DOHH2 (cell line): ENCODE measurements around the gene PWP1.
"Not testable (repeated sequence)": the region's sequence is repeated elsewhere in the genome, so short reads cannot be mapped to it uniquely, and the experiment has no call there.

Experiments
- H3F3A ChIP-seq: fragments of 200-600 bp; sonication (generic), shearing (Covaris generic); 2 replicates; pipeline ENCODE4 v1.6.0; 2016; ENCODE audit warnings: antibody characterized with exemption, mild to moderate bottlenecking; ENCODE audit not compliant: control insufficient read depth, insufficient read depth
- H3K27ac ChIP-seq: fragments of 200-600 bp; sonication (generic); 2 replicates; pipeline ENCODE4 v1.5.1; 2014; ENCODE audit warnings: low read depth, mild to moderate bottlenecking, low read length, moderate library complexity
- H3K27me3 ChIP-seq: fragments of 200-600 bp; sonication (generic); 2 replicates; pipeline ENCODE4 v1.6.1; 2014; ENCODE audit warnings: mild to moderate bottlenecking, low read length, mixed read lengths; ENCODE audit not compliant: control insufficient read depth
- H3K36me3 ChIP-seq: fragments of 200-600 bp; sonication (generic); 2 replicates; pipeline ENCODE4 v1.6.1; 2014; ENCODE audit warnings: mild to moderate bottlenecking, low read length, moderate library complexity, mixed read lengths; ENCODE audit not compliant: control insufficient read depth
- H3K4me1 ChIP-seq: fragments of 200-600 bp; sonication (generic); 2 replicates; pipeline ENCODE4 v1.6.1; 2014; ENCODE audit warnings: mild to moderate bottlenecking, low read length, mixed read lengths; ENCODE audit not compliant: control insufficient read depth
- H3K4me2 ChIP-seq: fragments of 200-600 bp; sonication (generic); 2 replicates; pipeline ENCODE4 v1.6.0; 2014; ENCODE audit warnings: mild to moderate bottlenecking, low read length, moderate library complexity
- H3K4me3 ChIP-seq: fragments of 200-600 bp; sonication (generic); 2 replicates; pipeline ENCODE4 v1.5.1; 2014; ENCODE audit warnings: mild to moderate bottlenecking, low read length, mixed read lengths
- H3K79me2 ChIP-seq: fragments of 200-600 bp; sonication (generic); 2 replicates; pipeline ENCODE4 v1.6.1; 2014; ENCODE audit warnings: mild to moderate bottlenecking, low read length, mixed read lengths; ENCODE audit not compliant: control insufficient read depth
- H3K9me2 ChIP-seq: fragments of 200-600 bp; sonication (generic); replicated peaks from 2 replicates; pipeline ENCODE4 v1.6.1; 2014; ENCODE audit warnings: mild to moderate bottlenecking, low read length, mixed read lengths; ENCODE audit not compliant: control insufficient read depth
- H3K9me3 ChIP-seq: fragments of 200-600 bp; sonication (generic); 2 replicates; pipeline ENCODE4 v1.6.1; 2014; ENCODE audit warnings: antibody characterized with exemption, low read length, mixed read lengths; ENCODE audit not compliant: control insufficient read depth, insufficient read depth
- H4K20me1 ChIP-seq: fragments of 200-600 bp; sonication (generic); 2 replicates; pipeline ENCODE4 v1.6.0; 2014; ENCODE audit warnings: low read depth, mild to moderate bottlenecking, antibody characterized with exemption, low read length, moderate library complexity; ENCODE audit not compliant: control insufficient read depth, insufficient read depth
- CTCF ChIP-seq: fragments of 200-600 bp; sonication (generic); IDR thresholded peaks from one replicate; pipeline ENCODE4 v1.5.1; 2014; ENCODE audit warnings: antibody characterized with exemption, mild to moderate bottlenecking, low read depth, low read length; ENCODE audit not compliant: poor library complexity, severe bottlenecking
- EZH2phosphoT487 ChIP-seq: fragments of 200-600 bp; sonication (generic); IDR thresholded peaks from 2 replicates; pipeline ENCODE4 v1.6.1; 2017; ENCODE audit warnings: borderline replicate concordance, mild to moderate bottlenecking, antibody characterized with exemption, low read length, moderate library complexity, mixed read lengths

Gene PWP1

GRCh38 chr12:107681836-107682820, 3.5 kb upstream of the PWP1 start:
- H3K4me2 ChIP-seq: no peak overlapping the region
- no peaks in the 10 kb centered on the region for H3F3A ChIP-seq
- H3K36me3 ChIP-seq: peaks cover 8% of the 10 kb centered on the region; the same call in 1 of the 2 replicates
- H3K9me3 ChIP-seq: no peaks in the 10 kb centered on the region
- no peaks in the 10 kb centered on the region for H4K20me1 ChIP-seq
- TF ChIP-seq EZH2phosphoT487: no peak
- no peak for TF ChIP-seq CTCF
- H3K79me2 ChIP-seq: peaks cover 23% of the 10 kb centered on the region
- no peaks in the 10 kb centered on the region for H3K9me2 ChIP-seq
- no peak overlapping the region for H3K4me3 ChIP-seq
- H3K27ac ChIP-seq: no peak overlapping the region
- peaks cover 19% of the 10 kb centered on the region for H3K4me1 ChIP-seq
- peaks cover 18% of the 10 kb centered on the region for H3K27me3 ChIP-seq

- Histone ChIP-seq H3K9me3 (no peaks in the 10 kb centered on the region), H3K79me2 (peaks cover 34% of the 10 kb centered on the region), H3K4me2 (peak overlapping the region; percentile 86), H3K27me3 (peaks cover 7% of the 10 kb centered on the region), H3F3A (no peaks in the 10 kb centered on the region), H3K36me3 (peaks cover 21% of the 10 kb centered on the region), H3K4me3 (peak overlapping the region; percentile 98), H4K20me1 (no peaks in the 10 kb centered on the region), H3K4me1 (peaks cover 22% of the 10 kb centered on the region), H3K27ac (no peak overlapping the region), H3K9me2 (no peaks in the 10 kb centered on the region)
- TF ChIP-seq EZH2phosphoT487: no peak
- no peak for TF ChIP-seq CTCF
These were observed 1.4 kb upstream of the PWP1 start for GRCh38 chr12:107684029-107684795.

- H3K9me3 ChIP-seq: no peaks in the 10 kb centered on the region
- peaks cover 22% of the 10 kb centered on the region for H3K4me1 ChIP-seq
- peaks cover 34% of the 10 kb centered on the region for H3K79me2 ChIP-seq
- TF ChIP-seq CTCF (no peak), EZH2phosphoT487 (no peak)
- peak overlapping the region; percentile 44 for H3K27ac ChIP-seq
- H3K27me3 ChIP-seq: peaks cover 2% of the 10 kb centered on the region; the same call in 1 of the 2 replicates
- H3K36me3 ChIP-seq: peaks cover 28% of the 10 kb centered on the region
- H3K4me3 ChIP-seq: peak overlapping the region; percentile 98
- H4K20me1 ChIP-seq: no peaks in the 10 kb centered on the region
- H3K9me2 ChIP-seq: no peaks in the 10 kb centered on the region
- peak overlapping the region; percentile 86 for H3K4me2 ChIP-seq
- no peaks in the 10 kb centered on the region for H3F3A ChIP-seq
These were observed 624 bp upstream of the PWP1 start for GRCh38 chr12:107684990-107685359.

GRCh38 chr12:107695772-107696171, 10.2 kb downstream of the PWP1 start:
- H3K36me3 ChIP-seq: peaks cover 92% of the 10 kb centered on the region
- not testable (repeated sequence) for H3K27me3 ChIP-seq, H3F3A ChIP-seq, H3K4me3 ChIP-seq, H3K9me3 ChIP-seq, H3K4me2 ChIP-seq, H3K9me2 ChIP-seq, H4K20me1 ChIP-seq, H3K4me1 ChIP-seq, H3K27ac ChIP-seq, H3K79me2 ChIP-seq
